ENCODE data around the gene ZNF335. TPM values are rescaled to one million over a fixed set of nuclear protein-coding genes. Genes with fewer than 3 reads are reported as not detected.
"Not testable (repeated sequence)": the region's sequence is repeated elsewhere in the genome, so short reads cannot be mapped to it uniquely, and the experiment has no call there.

Gene ZNF335
- total RNA-seq, 1 donor from 2014 or later = 23.9 TPM

DNA sequence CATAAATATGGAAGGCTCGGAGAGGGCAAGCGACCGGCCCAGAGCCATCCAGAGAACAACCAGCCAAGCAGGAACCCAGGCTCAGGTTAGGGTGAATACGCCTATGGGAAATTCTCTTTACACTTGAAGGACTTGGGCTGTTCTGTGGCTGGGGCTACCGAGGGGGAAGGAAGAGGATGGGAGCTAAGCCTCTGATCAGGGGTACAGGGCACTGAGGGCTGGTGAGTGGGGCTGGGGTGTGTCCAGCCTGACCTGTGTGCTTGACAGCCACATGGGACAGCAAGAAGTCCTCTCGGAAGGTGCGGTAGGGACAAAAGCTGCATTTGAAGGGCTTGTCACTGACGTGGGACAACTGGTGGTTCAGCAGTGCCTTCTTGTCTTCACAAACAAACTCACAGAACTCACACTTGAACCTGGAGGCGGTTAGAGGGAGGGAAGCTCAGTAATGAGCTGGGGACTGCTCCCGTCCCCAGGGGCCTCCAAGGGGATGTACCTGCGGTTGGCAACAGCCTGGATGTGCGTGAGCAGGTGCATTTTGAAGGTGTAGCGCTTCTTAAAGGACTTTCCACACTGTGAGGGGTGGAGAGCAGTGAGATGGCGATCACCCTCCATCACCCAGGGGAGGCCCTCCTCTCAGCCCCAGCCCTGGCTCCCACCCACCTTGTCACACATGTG is 11.9 kb downstream of the ZNF335 start:
- no peaks in the 10 kb centered on the region for H3K4me1 Mint-ChIP-seq (ENCODE audit: unreplicated experiment)
- no peak overlapping the region for H3K4me3 Mint-ChIP-seq (ENCODE audit: unreplicated experiment)
- H3K27ac Mint-ChIP-seq (ENCODE audit: unreplicated experiment) = no peak overlapping the region
- peaks cover 37% of the 10 kb centered on the region for H3K36me3 Mint-ChIP-seq (ENCODE audit: unreplicated experiment)
- no peak for DNase-seq (ENCODE audit: extremely low spot score, unreplicated experiment)
- TF ChIP-seq, protein P1, sequence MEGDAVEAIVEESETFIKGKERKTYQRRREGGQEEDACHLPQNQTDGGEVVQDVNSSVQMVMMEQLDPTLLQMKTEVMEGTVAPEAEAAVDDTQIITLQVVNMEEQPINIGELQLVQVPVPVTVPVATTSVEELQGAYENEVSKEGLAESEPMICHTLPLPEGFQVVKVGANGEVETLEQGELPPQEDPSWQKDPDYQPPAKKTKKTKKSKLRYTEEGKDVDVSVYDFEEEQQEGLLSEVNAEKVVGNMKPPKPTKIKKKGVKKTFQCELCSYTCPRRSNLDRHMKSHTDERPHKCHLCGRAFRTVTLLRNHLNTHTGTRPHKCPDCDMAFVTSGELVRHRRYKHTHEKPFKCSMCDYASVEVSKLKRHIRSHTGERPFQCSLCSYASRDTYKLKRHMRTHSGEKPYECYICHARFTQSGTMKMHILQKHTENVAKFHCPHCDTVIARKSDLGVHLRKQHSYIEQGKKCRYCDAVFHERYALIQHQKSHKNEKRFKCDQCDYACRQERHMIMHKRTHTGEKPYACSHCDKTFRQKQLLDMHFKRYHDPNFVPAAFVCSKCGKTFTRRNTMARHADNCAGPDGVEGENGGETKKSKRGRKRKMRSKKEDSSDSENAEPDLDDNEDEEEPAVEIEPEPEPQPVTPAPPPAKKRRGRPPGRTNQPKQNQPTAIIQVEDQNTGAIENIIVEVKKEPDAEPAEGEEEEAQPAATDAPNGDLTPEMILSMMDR (IDR thresholded peaks at IDR 0.05) = no peak
- H3K27me3 Mint-ChIP-seq (ENCODE audit: unreplicated experiment) = no peaks in the 10 kb centered on the region
- H3K9me3 Mint-ChIP-seq (ENCODE audit: unreplicated experiment) = no peaks in the 10 kb centered on the region

DNA sequence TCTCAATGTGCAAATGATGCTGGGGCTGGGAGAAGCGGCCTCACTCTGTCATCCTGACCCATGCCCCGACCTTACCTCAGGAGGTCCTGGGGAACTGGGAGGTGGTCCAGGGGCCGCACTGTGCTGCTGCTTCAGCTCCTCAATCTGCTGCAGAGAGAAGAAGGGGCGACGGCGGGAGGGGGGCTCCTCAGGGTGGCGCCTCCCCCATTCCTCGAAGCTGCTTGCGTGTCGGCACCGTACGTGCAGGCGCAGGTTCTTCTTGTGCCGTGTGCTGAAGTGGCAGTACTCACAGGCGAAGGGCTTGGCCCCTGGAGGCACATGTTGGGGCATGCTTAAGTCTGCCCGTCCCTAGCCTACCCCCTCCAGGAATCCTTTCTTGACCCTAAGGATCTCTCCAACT is 12.9 kb downstream of the ZNF335 start:
- Mint-ChIP-seq H3K4me3 (ENCODE audit: unreplicated experiment) (no peak overlapping the region), H3K36me3 (ENCODE audit: unreplicated experiment) (peaks cover 35% of the 10 kb centered on the region), H3K4me1 (ENCODE audit: unreplicated experiment) (no peaks in the 10 kb centered on the region), H3K9me3 (ENCODE audit: unreplicated experiment) (no peaks in the 10 kb centered on the region), H3K27ac (ENCODE audit: unreplicated experiment) (no peak overlapping the region), H3K27me3 (ENCODE audit: unreplicated experiment) (no peaks in the 10 kb centered on the region)
- DNase-seq (ENCODE audit: extremely low spot score, unreplicated experiment) = no peak
- TF ChIP-seq, protein P1 (IDR thresholded peaks at IDR 0.05) = no peak

DNA sequence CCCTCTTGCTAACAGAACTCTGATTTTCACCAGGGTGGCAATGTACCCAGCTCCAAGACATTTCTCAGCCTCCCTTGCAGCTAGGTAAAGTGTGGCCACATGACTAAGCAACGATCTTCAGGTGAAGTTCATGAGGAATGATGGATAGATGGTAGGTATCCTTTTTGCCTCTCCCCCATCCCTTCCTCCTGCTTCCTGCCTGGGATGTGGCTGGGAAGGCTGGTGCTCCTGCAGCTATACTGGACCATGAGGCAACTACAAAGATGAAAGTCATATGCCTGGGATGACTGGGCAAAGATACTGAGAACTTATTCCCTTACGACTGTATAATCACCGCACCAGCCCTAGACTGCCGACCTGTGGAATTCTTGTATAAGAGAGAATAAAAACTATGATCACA is 13.4 kb downstream of the ZNF335 start:
- DNase-seq (ENCODE audit: extremely low spot score, unreplicated experiment) = no peak
- H3K27ac Mint-ChIP-seq (ENCODE audit: unreplicated experiment) = no peak overlapping the region
- no peaks in the 10 kb centered on the region for H3K27me3 Mint-ChIP-seq (ENCODE audit: unreplicated experiment)
- H3K9me3 Mint-ChIP-seq (ENCODE audit: unreplicated experiment) = no peaks in the 10 kb centered on the region
- no peaks in the 10 kb centered on the region for H3K4me1 Mint-ChIP-seq (ENCODE audit: unreplicated experiment)
- H3K4me3 Mint-ChIP-seq (ENCODE audit: unreplicated experiment) = no peak overlapping the region
- TF ChIP-seq, protein P1 (IDR thresholded peaks at IDR 0.05) = no peak
- H3K36me3 Mint-ChIP-seq (ENCODE audit: unreplicated experiment) = peaks cover 35% of the 10 kb centered on the region

DNA sequence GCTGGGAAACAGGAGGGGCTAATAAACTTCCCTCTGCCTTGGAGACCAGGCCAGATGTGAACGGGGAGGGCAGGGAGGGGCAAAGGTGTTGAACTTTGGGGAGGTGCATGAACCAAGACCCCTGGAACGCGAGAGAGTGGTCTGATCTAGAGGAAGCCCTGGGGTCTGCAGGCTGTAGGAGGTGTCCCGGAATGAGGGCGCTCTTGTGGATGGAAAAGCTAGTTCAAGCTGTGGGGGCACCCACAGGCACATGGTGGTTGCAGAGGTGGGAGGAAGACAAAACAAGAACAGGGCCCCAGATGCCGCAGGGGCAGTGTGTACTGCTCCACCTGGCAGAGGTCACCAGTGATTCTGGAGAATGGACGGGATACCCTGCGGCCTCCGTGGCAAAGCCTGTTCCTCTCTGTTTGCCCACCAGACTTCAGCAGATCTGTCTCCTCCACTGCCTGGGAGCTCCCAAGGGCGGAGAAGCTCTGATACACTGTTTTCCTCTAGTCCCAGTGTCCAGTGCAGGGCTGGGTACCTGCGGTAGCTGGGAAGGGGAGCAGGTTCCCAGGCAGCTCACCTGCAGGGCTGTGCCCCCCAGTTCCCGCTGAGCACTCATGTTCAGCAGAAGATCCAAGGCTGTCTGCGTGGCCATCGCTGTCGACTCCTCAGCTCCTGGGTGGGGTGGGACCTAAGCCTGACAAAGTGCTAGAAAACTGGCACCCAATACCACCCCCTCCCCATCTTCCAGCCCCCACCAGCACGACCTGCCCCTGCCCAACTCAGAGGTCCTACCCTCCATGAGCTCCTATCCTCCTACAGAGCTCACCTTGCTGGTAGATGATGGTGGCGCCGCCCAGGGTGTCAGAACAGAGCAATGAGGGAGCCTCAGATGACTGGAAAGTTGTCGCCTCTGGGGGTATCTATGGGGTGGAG is 14.7 kb downstream of the ZNF335 start:
- DNase-seq (ENCODE audit: extremely low spot score, unreplicated experiment) = no peak
- H3K9me3 Mint-ChIP-seq (ENCODE audit: unreplicated experiment) = no peaks in the 10 kb centered on the region
- H3K4me1 Mint-ChIP-seq (ENCODE audit: unreplicated experiment) = no peaks in the 10 kb centered on the region
- H3K27me3 Mint-ChIP-seq (ENCODE audit: unreplicated experiment) = no peaks in the 10 kb centered on the region
- no peak overlapping the region for H3K27ac Mint-ChIP-seq (ENCODE audit: unreplicated experiment)
- no peak overlapping the region for H3K4me3 Mint-ChIP-seq (ENCODE audit: unreplicated experiment)
- peaks cover 31% of the 10 kb centered on the region for H3K36me3 Mint-ChIP-seq (ENCODE audit: unreplicated experiment)
- TF ChIP-seq, protein P1 (IDR thresholded peaks at IDR 0.05) = no peak

DNA sequence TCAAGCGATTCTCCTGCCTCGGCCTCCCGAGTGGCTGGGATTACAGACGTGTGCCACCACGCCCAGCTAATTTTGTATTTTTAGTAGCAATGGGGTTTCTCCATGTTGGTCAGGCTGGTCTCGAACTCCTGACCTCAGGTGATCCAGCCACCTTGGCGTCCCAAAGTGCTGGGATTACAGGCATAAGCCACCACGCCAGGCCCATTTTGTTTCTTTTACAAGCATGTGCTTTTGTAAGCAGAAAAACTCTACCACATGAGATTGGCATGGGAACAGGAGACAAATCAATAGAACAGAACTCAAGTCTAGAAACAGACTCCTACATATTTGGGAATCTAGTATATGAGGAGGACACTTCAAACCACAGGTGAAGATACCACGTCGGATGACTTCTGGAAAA is 15.7 kb downstream of the ZNF335 start:
- H3K27me3 Mint-ChIP-seq (ENCODE audit: unreplicated experiment); H3K4me1 Mint-ChIP-seq (ENCODE audit: unreplicated experiment); DNase-seq (ENCODE audit: extremely low spot score, unreplicated experiment); H3K27ac Mint-ChIP-seq (ENCODE audit: unreplicated experiment); H3K4me3 Mint-ChIP-seq (ENCODE audit: unreplicated experiment); H3K9me3 Mint-ChIP-seq (ENCODE audit: unreplicated experiment): not testable (repeated sequence)
- peaks cover 39% of the 10 kb centered on the region for H3K36me3 Mint-ChIP-seq (ENCODE audit: unreplicated experiment)

All from osteocyte (in vitro differentiated cells).